Trophoblast cell (in vitro differentiated cells and primary cell): ENCODE results near the gene ADAMTS9.

ENCODE experiments used
- DNase-seq, 2 donors: peaks; one replicate each; pipeline ENCODE4 v3.0.0-alpha.2; 2016
- H2AFZ ChIP-seq: 2 replicates; pipeline ENCODE4 v1.6.1; 2013; ENCODE audit warnings: low read length, moderate library complexity, mild to moderate bottlenecking; ENCODE audit not compliant: insufficient read depth, poor library complexity
- H2AK5ac ChIP-seq: 2 replicates; pipeline ENCODE4 v1.6.1; 2013; ENCODE audit warnings: mild to moderate bottlenecking, low read length
- H2BK120ac ChIP-seq: 2 replicates; pipeline ENCODE4 v1.6.1; 2013; ENCODE audit warnings: low read length, mild to moderate bottlenecking, moderate library complexity; ENCODE audit not compliant: insufficient read depth, poor library complexity
- H2BK12ac ChIP-seq: 2 replicates; pipeline ENCODE4 v1.6.1; 2013; ENCODE audit warnings: mild to moderate bottlenecking, low read length, moderate library complexity
- H2BK5ac ChIP-seq: 2 replicates; pipeline ENCODE4 v1.6.1; 2013; ENCODE audit warnings: low read length, low read depth, moderate library complexity, mild to moderate bottlenecking; ENCODE audit not compliant: poor library complexity
- H3K14ac ChIP-seq: 2 replicates; pipeline ENCODE4 v1.6.1; 2013; ENCODE audit warnings: mild to moderate bottlenecking, low read length
- H3K18ac ChIP-seq: 2 replicates; pipeline ENCODE4 v1.6.1; 2013; ENCODE audit warnings: mild to moderate bottlenecking, low read length
- H3K23ac ChIP-seq: 2 replicates; pipeline ENCODE4 v1.6.1; 2013; ENCODE audit warnings: low read length
- H3K27ac ChIP-seq: 2 replicates; pipeline ENCODE4 v1.5.1; 2013; ENCODE audit warnings: low read depth, mild to moderate bottlenecking, inconsistent platforms, low read length, moderate library complexity
- H3K27me3 ChIP-seq: 2 replicates; pipeline ENCODE4 v1.6.1; 2013; ENCODE audit warnings: inconsistent platforms, mild to moderate bottlenecking, low read length, moderate library complexity; ENCODE audit not compliant: insufficient read depth
- H3K36me3 ChIP-seq, 2 experiments: 1 replicate in 1 of 2; 2 replicates in 1 of 2; pipeline ENCODE4 v1.6.1; 2013; ENCODE audit warnings: low read length in 2 of 2, mild to moderate bottlenecking in 2 of 2, moderate library complexity in 1 of 2; ENCODE audit not compliant: insufficient read depth in 2 of 2, control insufficient read depth in 1 of 2
- H3K4ac ChIP-seq: 2 replicates; pipeline ENCODE4 v1.6.1; 2013; ENCODE audit warnings: low read depth, mild to moderate bottlenecking, low read length, moderate library complexity
- H3K4me1 ChIP-seq, 2 experiments: 1 replicate in 1 of 2; 2 replicates in 1 of 2; pipeline ENCODE4 v1.6.1; 2013; ENCODE audit warnings: low read length in 2 of 2, mild to moderate bottlenecking in 2 of 2, moderate library complexity in 1 of 2; ENCODE audit not compliant: insufficient read depth in 2 of 2, control insufficient read depth in 1 of 2
- H3K4me2 ChIP-seq: 2 replicates; pipeline ENCODE4 v1.6.1; 2013; ENCODE audit warnings: inconsistent platforms, mild to moderate bottlenecking, low read length, moderate library complexity
- H3K4me3 ChIP-seq: 2 replicates; pipeline ENCODE4 v1.5.1; 2013; ENCODE audit warnings: mild to moderate bottlenecking, low read depth, low read length, inconsistent platforms
- H3K79me1 ChIP-seq: one replicate; pipeline ENCODE4 v1.6.1; 2013; ENCODE audit warnings: low read length
- H3K79me2 ChIP-seq: 2 replicates; pipeline ENCODE4 v1.6.1; 2013; ENCODE audit warnings: low read length, mild to moderate bottlenecking; ENCODE audit not compliant: control insufficient read depth, insufficient read depth, poor library complexity
- H3K9ac ChIP-seq: 2 replicates; pipeline ENCODE4 v1.6.1; 2013; ENCODE audit warnings: mild to moderate bottlenecking, low read length
- H3K9me3 ChIP-seq: 2 replicates; pipeline ENCODE4 v1.6.1; 2013; ENCODE audit warnings: low read depth, mild to moderate bottlenecking, control low read depth, inconsistent platforms, low read length; ENCODE audit not compliant: insufficient read depth
- H4K12ac ChIP-seq: 2 replicates; pipeline ENCODE4 v1.6.1; 2013; ENCODE audit warnings: low read depth, mild to moderate bottlenecking, low read length, moderate library complexity
- H4K8ac ChIP-seq: 2 replicates; pipeline ENCODE4 v1.6.1; 2013; ENCODE audit warnings: low read depth, mild to moderate bottlenecking, low read length, moderate library complexity
- H4K91ac ChIP-seq: one replicate; pipeline ENCODE4 v1.6.1; 2013; ENCODE audit warnings: low read depth, mild to moderate bottlenecking, low read length, moderate library complexity
- WGBS: extraction: QIAGEN DNeasy Blood & Tissue Kit; methylation state at CpG from one replicate; pipeline ENCODE4 v1.1.7; 2013; ENCODE audit warnings: missing lambda C conversion rate; ENCODE audit not compliant: insufficient read length, insufficient coverage; ENCODE audit errors: extremely low coverage; 5-methylcytosine and 5-hydroxymethylcytosine counted together

Gene ADAMTS9

DNA sequence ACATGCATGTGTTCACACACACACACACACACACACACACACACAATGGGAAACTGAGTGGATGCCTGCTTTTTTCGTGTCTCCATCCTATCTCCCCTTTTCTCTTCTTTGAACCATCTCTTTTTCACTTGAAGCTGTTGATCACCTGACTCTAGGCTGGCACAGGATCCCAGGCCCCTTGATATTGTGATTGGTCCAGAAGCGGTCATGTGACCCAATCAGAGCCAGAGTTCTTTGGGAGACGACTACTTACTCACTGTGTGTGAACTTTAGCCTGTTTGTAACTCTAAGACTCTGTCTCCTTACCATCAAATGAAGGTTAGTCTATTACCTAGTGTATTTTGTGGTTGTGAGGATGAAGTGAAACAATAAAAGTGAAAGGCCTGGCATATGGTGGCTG is 172.9 kb downstream of the ADAMTS9 start:
- Histone ChIP-seq H3K4me2 (no peak overlapping the region), H4K8ac (no peak overlapping the region), H3K27ac (no peak overlapping the region), H2BK120ac (no peak overlapping the region), H4K91ac (no peak overlapping the region), H3K18ac (no peak overlapping the region), H2AFZ (no peak overlapping the region), H3K27me3 (no peaks in the 10 kb centered on the region), H3K4ac (no peak overlapping the region), H3K9me3 (no peaks in the 10 kb centered on the region), H2BK12ac (no peak overlapping the region), H3K79me1 (no peaks in the 10 kb centered on the region), H3K23ac (no peak overlapping the region), H2BK5ac (no peak overlapping the region), H2AK5ac (no peak overlapping the region), H3K4me1 (no peaks in the 10 kb centered on the region), H3K14ac (no peak overlapping the region), H3K4me3 (no peak overlapping the region), H4K12ac (no peak overlapping the region), H3K9ac (no peak overlapping the region), H3K36me3 (peaks cover 6% of the 10 kb centered on the region in 2 experiments), H3K79me2 (no peaks in the 10 kb centered on the region)
- no peak for DNase-seq
- no CpG with 5 or more reads among the region's 3 CpGs for WGBS

DNA sequence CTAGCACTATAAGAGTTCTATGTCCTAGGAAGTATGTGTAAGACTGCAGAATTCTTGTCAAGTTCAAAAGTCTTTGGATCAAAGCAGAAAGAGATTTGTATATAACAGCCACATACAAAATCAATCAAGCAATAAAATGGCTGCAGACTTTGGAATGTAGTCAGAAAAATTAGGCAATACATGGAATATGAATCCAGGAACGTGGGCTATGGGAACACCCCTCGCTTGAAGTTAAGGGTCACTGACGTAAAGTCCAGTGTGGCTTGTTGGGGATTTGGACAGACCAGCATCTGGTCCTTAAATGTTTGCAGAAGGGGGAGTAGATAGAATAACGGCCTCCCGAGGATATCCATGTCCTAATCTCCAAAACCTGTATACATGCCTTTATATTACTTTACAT is 178.6 kb downstream of the ADAMTS9 start:
- Histone ChIP-seq H3K36me3 (no peaks in the 10 kb centered on the region), H3K18ac (no peak overlapping the region), H2BK12ac (no peak overlapping the region), H2AK5ac (no peak overlapping the region), H4K12ac (no peak overlapping the region), H3K79me2 (no peaks in the 10 kb centered on the region), H3K4me3 (no peak overlapping the region), H2BK120ac (no peak overlapping the region), H3K4me2 (no peak overlapping the region), H3K79me1 (no peaks in the 10 kb centered on the region), H3K4me1 (peaks cover 0 to 3% of the 10 kb centered on the region in 2 experiments), H3K9ac (no peak overlapping the region), H2AFZ (no peak overlapping the region), H3K4ac (no peak overlapping the region), H2BK5ac (no peak overlapping the region), H4K91ac (no peak overlapping the region), H4K8ac (no peak overlapping the region), H3K14ac (no peak overlapping the region), H3K27me3 (no peaks in the 10 kb centered on the region), H3K23ac (no peak overlapping the region), H3K9me3 (no peaks in the 10 kb centered on the region), H3K27ac (no peak overlapping the region)
- WGBS, result no CpG with 5 or more reads among the region's 5 CpGs
- no peak for DNase-seq

DNA sequence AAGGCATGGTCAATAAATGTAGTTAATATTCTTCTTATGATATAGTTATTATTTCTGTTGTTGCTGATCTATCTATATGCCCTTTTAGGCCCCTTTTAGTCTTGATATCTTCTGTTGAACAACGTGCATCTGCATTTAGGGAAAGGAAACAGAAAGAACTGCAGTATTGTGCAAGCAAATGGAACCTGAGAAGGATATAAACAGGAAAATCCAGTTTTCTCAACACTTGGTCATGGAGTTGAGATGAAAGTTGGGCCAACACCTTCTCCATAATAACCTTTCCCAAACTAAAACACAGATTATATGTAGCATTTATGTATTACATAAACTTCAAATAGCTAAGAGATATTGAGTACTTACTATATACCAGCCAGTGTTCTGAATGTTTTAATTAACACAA is 179.7 kb downstream of the ADAMTS9 start:
- Histone ChIP-seq H2AFZ (no peak overlapping the region), H3K18ac (no peak overlapping the region)

DNA sequence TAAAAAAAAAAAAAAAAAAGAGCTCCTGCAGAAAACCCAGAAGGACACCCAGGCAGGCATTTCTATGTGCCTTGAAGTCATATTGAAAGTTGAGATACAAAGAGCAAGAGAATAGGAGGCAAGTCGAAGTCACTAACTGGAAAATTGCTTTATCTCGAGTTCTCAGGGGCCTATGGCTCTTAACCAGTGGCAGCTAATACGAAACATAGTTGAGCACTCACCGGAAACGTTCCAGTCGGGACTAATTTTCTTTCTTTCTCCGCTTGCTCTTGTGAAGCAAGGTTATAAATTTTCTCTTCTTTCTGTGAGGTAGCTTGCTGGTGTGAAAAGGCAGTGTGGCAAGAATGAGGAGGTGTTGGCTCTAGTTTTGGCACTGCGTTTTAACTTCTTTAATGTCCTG is 181.5 kb downstream of the ADAMTS9 start:
- Histone ChIP-seq H3K4ac (no peak overlapping the region), H3K9me3 (no peaks in the 10 kb centered on the region), H2BK12ac (no peak overlapping the region), H3K18ac (no peak overlapping the region), H3K9ac (no peak overlapping the region), H4K91ac (no peak overlapping the region), H3K4me1 (peaks cover 0 to 3% of the 10 kb centered on the region in 2 experiments), H4K8ac (no peak overlapping the region), H3K14ac (no peak overlapping the region), H3K36me3 (no peaks in the 10 kb centered on the region), H3K79me1 (no peaks in the 10 kb centered on the region), H3K23ac (no peak overlapping the region), H3K4me3 (no peak overlapping the region), H3K4me2 (no peak overlapping the region), H2AK5ac (no peak overlapping the region), H2AFZ (no peak overlapping the region), H3K27me3 (no peaks in the 10 kb centered on the region), H3K79me2 (no peaks in the 10 kb centered on the region), H2BK120ac (no peak overlapping the region), H4K12ac (no peak overlapping the region), H3K27ac (no peak overlapping the region), H2BK5ac (no peak overlapping the region)
- DNase-seq, result no peak
- WGBS, result no CpG with 5 or more reads among the region's 8 CpGs

More for the DNA sequence above, 179.7 kb downstream of the ADAMTS9 start:
- H3K27me3 ChIP-seq, result no peaks in the 10 kb centered on the region
- H3K4me3 ChIP-seq, result no peak overlapping the region
- H3K23ac ChIP-seq, result no peak overlapping the region
- no peaks in the 10 kb centered on the region for H3K79me1 ChIP-seq
- H3K14ac ChIP-seq, result no peak overlapping the region
- WGBS, result no CpG with 5 or more reads among the region's 1 CpG
- no peak overlapping the region for H4K91ac ChIP-seq
- no peak overlapping the region for H3K4ac ChIP-seq
- no peak overlapping the region for H2AK5ac ChIP-seq
- H2BK12ac ChIP-seq, result no peak overlapping the region
- no peak overlapping the region for H4K8ac ChIP-seq
- H3K9ac ChIP-seq, result no peak overlapping the region
- no peak overlapping the region for H3K4me2 ChIP-seq
- H3K4me1 ChIP-seq, result peaks cover 0 to 3% of the 10 kb centered on the region in 2 experiments
- peak in 1 of 2 donors; percentile 69 for DNase-seq
- H3K9me3 ChIP-seq, result no peaks in the 10 kb centered on the region
- no peak overlapping the region for H2BK120ac ChIP-seq
- no peaks in the 10 kb centered on the region for H3K79me2 ChIP-seq
- no peak overlapping the region for H3K27ac ChIP-seq
- H4K12ac ChIP-seq, result no peak overlapping the region
- no peaks in the 10 kb centered on the region for H3K36me3 ChIP-seq
- no peak overlapping the region for H2BK5ac ChIP-seq
